OCI-LY1 (cell line): ENCODE measurements around the gene CARD10.

ENCODE experiments used
- H2AFZ ChIP-seq: fragments of 200-600 bp; sonication (generic), shearing (Covaris generic); 2 replicates; pipeline ENCODE4 v1.6.0; 2014; ENCODE audit warnings: antibody characterized with exemption, mild to moderate bottlenecking, low read length
- H3F3A ChIP-seq: fragments of 200-600 bp; sonication (generic), shearing (Covaris generic); 2 replicates; pipeline ENCODE4 v1.6.0; 2014; ENCODE audit warnings: mild to moderate bottlenecking, antibody characterized with exemption, low read length, moderate library complexity; ENCODE audit not compliant: insufficient read depth
- H3K27ac ChIP-seq: fragments of 200-600 bp; sonication (generic); 2 replicates; pipeline ENCODE4 v1.5.1; 2014; ENCODE audit warnings: low read length, mixed run types, mild to moderate bottlenecking, low read depth; ENCODE audit not compliant: poor library complexity, severe bottlenecking
- H3K27me3 ChIP-seq: fragments of 200-600 bp; sonication (generic); 2 replicates; pipeline ENCODE4 v1.6.0; 2014; ENCODE audit warnings: antibody characterized with exemption, mild to moderate bottlenecking, low read length, moderate library complexity; ENCODE audit not compliant: insufficient read depth
- H3K36me3 ChIP-seq: fragments of 200-600 bp; sonication (generic); 2 replicates; pipeline ENCODE4 v1.6.1; 2014; ENCODE audit warnings: mild to moderate bottlenecking, antibody characterized with exemption, low read length, moderate library complexity, mixed read lengths; ENCODE audit not compliant: insufficient read depth
- H3K4me1 ChIP-seq: fragments of 200-600 bp; sonication (generic); 2 replicates; pipeline ENCODE4 v1.5.1; 2014; ENCODE audit warnings: mild to moderate bottlenecking, low read length, moderate library complexity; ENCODE audit not compliant: insufficient read depth, severe bottlenecking
- H3K4me2 ChIP-seq: fragments of 200-600 bp; sonication (generic), shearing (Covaris generic); 2 replicates; pipeline ENCODE4 v1.6.1; 2014; ENCODE audit warnings: low read length
- H3K4me3 ChIP-seq: fragments of 200-600 bp; sonication (generic); 2 replicates; pipeline ENCODE4 v1.5.1; 2014; ENCODE audit warnings: low read length, low read depth, mild to moderate bottlenecking, mixed read lengths; ENCODE audit not compliant: poor library complexity, severe bottlenecking
- H3K79me2 ChIP-seq: fragments of 200-600 bp; shearing (Covaris generic); 2 replicates; pipeline ENCODE4 v1.6.1; 2016; ENCODE audit warnings: mixed run types, low read length, mixed read lengths; ENCODE audit not compliant: insufficient read depth
- H3K9ac ChIP-seq: fragments of 200-600 bp; sonication (generic), shearing (Covaris generic); 2 replicates; pipeline ENCODE4 v1.6.1; 2014; ENCODE audit warnings: mild to moderate bottlenecking, low read length, mixed read lengths
- H3K9me2 ChIP-seq: fragments of 200-600 bp; sonication (generic), shearing (Covaris generic); 2 replicates; pipeline ENCODE4 v1.6.1; 2014; ENCODE audit warnings: low read depth, mild to moderate bottlenecking, low read length, mixed read lengths
- H3K9me3 ChIP-seq: fragments of 200-600 bp; shearing (Covaris generic); 2 replicates; pipeline ENCODE4 v1.6.1; 2014; ENCODE audit warnings: low read length, mixed read lengths
- H4K20me1 ChIP-seq: fragments of 200-600 bp; sonication (generic), shearing (Covaris generic); 2 replicates; pipeline ENCODE4 v1.6.0; 2016; ENCODE audit warnings: mild to moderate bottlenecking, low read length; ENCODE audit not compliant: insufficient read depth
- CTCF ChIP-seq: fragments of 200-600 bp; sonication (generic), shearing (Covaris generic); IDR thresholded peaks from 2 replicates; pipeline ENCODE4 v1.5.1; 2017; ENCODE audit warnings: mild to moderate bottlenecking, antibody characterized with exemption, low read length, moderate library complexity, mixed read lengths
- EZH2 ChIP-seq: fragments of 200-600 bp; sonication (generic), shearing (Covaris generic); IDR thresholded peaks from 2 replicates; pipeline ENCODE4 v1.8.0; 2017; ENCODE audit warnings: borderline replicate concordance, mixed run types, mild to moderate bottlenecking, antibody characterized with exemption, low read length, moderate library complexity, mixed read lengths

Gene CARD10

DNA sequence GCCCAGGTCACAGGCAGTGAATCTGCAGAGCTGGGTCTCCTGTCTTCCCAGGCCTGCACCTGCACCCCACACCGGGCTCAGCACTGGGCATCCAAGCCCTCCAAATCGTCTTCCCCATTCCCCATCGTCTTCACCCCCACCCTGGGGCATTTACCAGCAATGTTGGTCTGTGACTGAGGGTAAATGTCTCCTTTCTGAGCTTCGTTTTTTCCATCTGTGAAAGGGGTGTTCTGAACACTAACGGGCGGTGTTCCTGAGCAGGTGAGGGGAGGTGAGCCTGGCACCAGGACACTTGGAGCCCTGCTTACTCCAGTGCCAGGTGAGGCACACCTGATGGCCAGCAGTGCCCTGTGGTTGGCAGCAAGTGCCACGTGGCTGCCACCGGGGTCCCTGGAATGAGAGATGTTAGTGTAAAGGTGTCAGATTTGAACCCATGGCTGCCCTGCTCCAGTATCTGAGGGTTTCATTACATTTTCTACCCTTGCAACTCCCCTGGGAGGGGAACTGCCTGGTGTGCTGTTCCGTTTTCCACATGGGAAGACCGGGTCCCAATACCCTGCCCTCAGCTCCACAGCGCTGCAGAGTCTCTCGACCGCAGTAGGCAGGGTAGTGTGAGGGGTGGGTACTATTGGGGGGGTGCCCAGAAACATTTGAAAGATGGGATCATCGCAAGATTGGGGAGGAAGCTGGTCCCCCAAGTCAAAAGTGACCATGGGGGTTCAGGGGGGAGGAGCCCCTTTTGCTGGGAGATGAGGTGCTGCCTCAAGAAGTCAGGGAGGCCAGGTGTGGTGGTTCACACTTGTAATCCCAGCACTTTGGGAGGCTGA, 43.0 kb upstream of the CARD10 start:
- TF ChIP-seq EZH2 (no peak), CTCF (no peak)
- Histone ChIP-seq H2AFZ (no peak overlapping the region), H4K20me1 (no peaks in the 10 kb centered on the region), H3K36me3 (no peaks in the 10 kb centered on the region), H3K27me3 (peaks cover 27% of the 10 kb centered on the region), H3K27ac (no peak overlapping the region), H3K4me1 (no peaks in the 10 kb centered on the region), H3K4me2 (no peak overlapping the region), H3K9ac (no peak overlapping the region), H3K9me2 (no peaks in the 10 kb centered on the region), H3F3A (no peaks in the 10 kb centered on the region), H3K9me3 (no peaks in the 10 kb centered on the region), H3K4me3 (no peak overlapping the region), H3K79me2 (no peaks in the 10 kb centered on the region)

DNA sequence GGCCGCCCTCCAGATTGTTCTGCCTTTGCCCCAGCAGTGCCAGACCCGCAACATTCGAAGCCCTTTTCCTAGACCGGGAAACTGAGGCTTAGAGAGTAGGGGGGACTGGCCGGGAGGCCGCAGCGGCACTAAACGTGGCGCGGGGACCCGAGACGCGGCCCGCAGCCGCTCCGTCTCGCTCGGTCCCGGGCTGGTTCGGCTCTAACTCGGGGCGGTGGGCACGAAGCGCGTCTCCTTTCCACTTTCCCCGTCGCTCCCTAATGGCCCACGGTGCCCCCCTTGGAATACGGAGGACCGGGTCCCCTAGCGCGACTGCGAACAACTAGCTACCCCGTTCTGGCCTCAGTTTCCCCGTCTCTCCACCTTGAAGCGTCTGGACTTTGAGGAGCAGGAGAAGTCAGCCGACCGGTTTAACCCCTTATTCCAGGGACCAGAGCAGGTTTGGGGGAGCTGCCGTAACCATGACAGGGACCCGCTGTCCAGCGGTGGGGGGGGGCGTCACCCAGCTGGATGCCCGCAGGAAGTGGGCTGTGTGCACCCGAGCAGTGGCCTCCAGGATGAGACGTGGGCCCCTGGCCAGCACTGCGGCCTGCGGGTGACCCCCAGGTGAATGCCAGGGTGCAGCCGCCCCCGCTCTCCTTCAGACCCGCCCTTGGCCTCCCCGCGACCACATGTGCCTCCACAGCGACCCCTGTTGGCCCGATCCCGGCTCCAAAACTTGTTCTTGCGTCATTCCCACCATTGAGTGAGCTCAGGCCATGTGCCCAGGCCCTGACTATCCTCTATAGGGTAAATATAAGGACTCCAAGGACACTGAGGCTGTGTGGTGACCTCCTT, 42.2 kb upstream of the CARD10 start:
- Histone ChIP-seq H3K79me2 (no peaks in the 10 kb centered on the region), H3F3A (no peaks in the 10 kb centered on the region), H3K9me2 (no peaks in the 10 kb centered on the region), H2AFZ (no peak overlapping the region), H3K36me3 (no peaks in the 10 kb centered on the region), H3K9ac (no peak overlapping the region), H3K4me3 (no peak overlapping the region), H4K20me1 (no peaks in the 10 kb centered on the region), H3K4me2 (no peak overlapping the region), H3K27me3 (peaks cover 28% of the 10 kb centered on the region), H3K9me3 (no peaks in the 10 kb centered on the region), H3K4me1 (no peaks in the 10 kb centered on the region), H3K27ac (no peak overlapping the region)
- no peak for TF ChIP-seq EZH2
- TF ChIP-seq CTCF: peak; percentile 77

DNA sequence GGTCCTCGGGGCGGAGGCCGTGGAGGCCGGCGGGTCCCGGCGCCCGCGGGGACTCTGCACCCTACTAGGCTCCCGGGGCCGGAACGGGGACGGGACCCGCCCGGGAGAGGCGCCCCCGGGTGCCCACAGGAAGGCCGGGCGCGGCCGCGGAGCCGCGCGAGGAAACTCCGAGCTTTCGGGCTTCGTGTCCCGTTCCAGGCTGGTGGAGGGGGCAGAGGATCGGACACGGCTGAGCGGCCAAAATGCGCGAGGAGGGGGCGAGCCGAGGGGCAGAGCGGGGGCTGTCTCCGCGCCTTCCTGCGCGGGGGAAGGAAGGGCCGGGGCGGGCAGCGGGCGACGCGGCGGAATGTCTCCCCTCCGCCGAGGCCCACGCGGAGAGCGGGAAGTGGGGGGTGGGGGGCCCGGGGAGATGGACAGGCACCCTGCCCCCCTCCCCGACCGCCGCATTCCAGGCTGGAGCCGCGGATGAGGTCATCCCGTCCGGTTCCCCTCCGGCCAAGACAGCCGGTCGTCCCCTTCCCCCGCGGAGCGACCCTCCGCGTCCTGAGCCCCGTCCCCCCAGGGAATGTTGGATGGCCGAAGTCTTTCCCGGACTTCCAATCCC, 41.5 kb upstream of the CARD10 start:
- Histone ChIP-seq H3K4me3 (no peak overlapping the region), H3K9ac (no peak overlapping the region), H3K4me2 (no peak overlapping the region), H3K4me1 (no peaks in the 10 kb centered on the region), H3K9me3 (no peaks in the 10 kb centered on the region), H2AFZ (no peak overlapping the region), H3K79me2 (no peaks in the 10 kb centered on the region), H3F3A (no peaks in the 10 kb centered on the region), H3K27ac (no peak overlapping the region), H4K20me1 (no peaks in the 10 kb centered on the region), H3K36me3 (no peaks in the 10 kb centered on the region), H3K27me3 (peaks cover 25% of the 10 kb centered on the region), H3K9me2 (no peaks in the 10 kb centered on the region)
- TF ChIP-seq CTCF (no peak), EZH2 (no peak)
